SK-N-SH treated with all-trans-retinoic acid at 6 μM for 48 hours (cell line): ENCODE results near the gene ANKRD55.

Experiments
- ATAC-seq: fragments of 200-7000 bp; cut with Tn5 transposase; 3 replicates; pipeline ENCODE4 v1.9.1; 2020; ENCODE audit warnings: mild to moderate bottlenecking, moderate library complexity
- ARNTL ChIP-seq: fragments of 450-650 bp; formaldehyde crosslinking; IDR thresholded peaks from 2 replicates; pipeline ENCODE4 v1.5.0; 2020; ENCODE audit warnings: low read depth, mild to moderate bottlenecking, moderate library complexity, borderline replicate concordance
- CSDC2 ChIP-seq: fragments of 250-450 bp; sonication (Bioruptor Pico); IDR thresholded peaks from 2 replicates; pipeline ENCODE4 v1.5.0; 2020; ENCODE audit warnings: mild to moderate bottlenecking, moderate library complexity
- ESRRG ChIP-seq: fragments of 250-450 bp; sonication (Bioruptor Pico); IDR thresholded peaks from 2 replicates; pipeline ENCODE4 v1.6.1; 2021; ENCODE audit warnings: mild to moderate bottlenecking
- GLIS3 ChIP-seq: fragments of 250-450 bp; sonication (Bioruptor Pico); IDR thresholded peaks from 2 replicates; pipeline ENCODE4 v1.5.0; 2020; ENCODE audit warnings: mild to moderate bottlenecking, moderate library complexity
- ISL1 ChIP-seq: fragments of 250-450 bp; sonication (Bioruptor Pico); IDR thresholded peaks from 2 replicates; pipeline ENCODE4 v2.1.2; 2022; ENCODE audit warnings: mild to moderate bottlenecking, moderate library complexity
- OSR1 ChIP-seq: fragments of 250-450 bp; sonication (Bioruptor Pico); IDR thresholded peaks from 2 replicates; pipeline ENCODE4 v1.8.0; 2022; ENCODE audit warnings: moderate library complexity, mild to moderate bottlenecking, inconsistent platforms
- PPARA ChIP-seq: fragments of 250-450 bp; sonication (Bioruptor Pico); IDR thresholded peaks from 2 replicates; pipeline ENCODE4 v1.5.0; 2020; ENCODE audit warnings: mild to moderate bottlenecking, borderline replicate concordance
- RARB ChIP-seq: fragments of 250-450 bp; sonication (Bioruptor Pico); IDR thresholded peaks from 2 replicates; pipeline ENCODE4 v1.8.0; 2021; ENCODE audit warnings: mild to moderate bottlenecking, moderate library complexity
- SNAI2 ChIP-seq: fragments of 250-450 bp; sonication (Bioruptor Pico); IDR thresholded peaks from 2 replicates; pipeline ENCODE4 v1.5.0; 2020; ENCODE audit warnings: mild to moderate bottlenecking, moderate library complexity
- TCF4 ChIP-seq: fragments of 250-450 bp; sonication (Bioruptor Pico); IDR thresholded peaks from 2 replicates; pipeline ENCODE4 v1.8.0; 2021; ENCODE audit warnings: mild to moderate bottlenecking, moderate library complexity, borderline replicate concordance
- TOX ChIP-seq: fragments of 250-450 bp; sonication (Bioruptor Pico); IDR thresholded peaks from 2 replicates; pipeline ENCODE4 v1.8.0; 2021; ENCODE audit warnings: mild to moderate bottlenecking, moderate library complexity, borderline replicate concordance
- ZC3H10 ChIP-seq: fragments of 250-450 bp; sonication (Bioruptor Pico); IDR thresholded peaks from 2 replicates; pipeline ENCODE4 v1.5.1; 2021; ENCODE audit warnings: mild to moderate bottlenecking, moderate library complexity
- ZFP3 ChIP-seq: fragments of 250-450 bp; sonication (Bioruptor Pico); IDR thresholded peaks from 2 replicates; pipeline ENCODE4 v1.5.0; 2020; ENCODE audit warnings: mild to moderate bottlenecking, moderate library complexity
- ZFP30 ChIP-seq: fragments of 450-650 bp; formaldehyde crosslinking; IDR thresholded peaks from 2 replicates; pipeline ENCODE4 v1.5.0; 2022; ENCODE audit warnings: mild to moderate bottlenecking, moderate library complexity
- ZNF565 ChIP-seq: fragments of 450-650 bp; formaldehyde crosslinking; conservative IDR thresholded peaks from 2 replicates; pipeline ENCODE4 v1.5.0; 2020; ENCODE audit warnings: low read depth, mild to moderate bottlenecking, moderate library complexity
- ZNF70 ChIP-seq: fragments of 450-650 bp; formaldehyde crosslinking; IDR thresholded peaks from 2 replicates; pipeline ENCODE4 v1.5.0; 2020; ENCODE audit warnings: mild to moderate bottlenecking, moderate library complexity
- TF ChIP-seq, protein P1 (sequence below): fragments of 250-450 bp; sonication (Bioruptor Pico); IDR thresholded peaks from 2 replicates; pipeline ENCODE4 v1.5.1; 2021; ENCODE audit warnings: mild to moderate bottlenecking, moderate library complexity
- TF ChIP-seq, protein P2 (sequence below): fragments of 250-450 bp; sonication (Bioruptor Pico); IDR thresholded peaks from 2 replicates; pipeline ENCODE4 v1.5.0; 2020; ENCODE audit warnings: mild to moderate bottlenecking, moderate library complexity
- TF ChIP-seq, protein P3 (sequence below): fragments of 250-450 bp; sonication (Bioruptor Pico); IDR thresholded peaks from 2 replicates; pipeline ENCODE4 v1.5.1; 2020; ENCODE audit warnings: low read depth, mild to moderate bottlenecking, moderate library complexity
- TF ChIP-seq, protein P4 (sequence below): fragments of 250-450 bp; sonication (Bioruptor Pico); IDR thresholded peaks from 2 replicates; pipeline ENCODE4 v1.8.0; 2020; ENCODE audit warnings: mild to moderate bottlenecking, moderate library complexity, borderline replicate concordance

The ANKRD55 gene

DNA sequence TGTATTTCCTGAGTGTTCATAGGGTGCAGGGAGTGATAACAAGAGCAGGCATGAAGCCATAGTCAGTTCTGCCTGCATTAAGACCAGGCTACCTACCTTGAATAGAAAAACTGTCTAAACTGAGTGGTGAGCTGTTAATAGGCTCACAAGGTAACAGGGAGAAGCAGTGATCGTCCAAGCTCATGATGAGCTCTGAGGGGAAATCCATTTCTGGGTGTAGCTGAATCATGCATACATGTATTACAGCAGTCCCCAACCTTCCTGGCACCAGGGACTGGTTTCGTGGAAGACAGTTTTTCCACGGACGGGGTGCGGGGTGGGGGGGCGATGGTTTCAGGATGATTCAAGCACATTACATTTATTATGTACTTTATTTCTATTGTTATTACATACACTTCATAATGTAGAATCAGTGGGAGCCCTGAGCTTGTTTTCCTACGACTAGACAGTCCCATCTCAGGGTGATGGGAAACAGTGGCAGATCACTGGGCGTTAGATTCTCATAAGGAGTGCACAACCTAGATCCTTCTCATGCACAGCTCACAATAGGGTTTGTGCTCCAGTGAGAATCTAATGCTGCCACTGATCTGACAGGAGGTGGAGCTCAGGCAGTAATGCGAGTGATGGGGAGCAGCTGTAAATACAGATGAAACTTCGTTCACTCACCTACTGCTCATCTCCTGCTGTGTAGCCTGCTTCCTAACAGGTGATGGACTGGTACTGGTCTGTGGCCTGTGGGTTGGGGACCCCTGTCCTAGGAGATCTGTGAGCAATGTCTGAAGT, 138.4 kb downstream of the ANKRD55 start:
- TF ChIP-seq GLIS3 (CRISPR knock-in tag) (no peak), ZC3H10 (CRISPR knock-in tag) (no peak), OSR1 (CRISPR knock-in tag) (no peak), ZNF70 (no peak), TOX (CRISPR knock-in tag) (no peak), RARB (CRISPR knock-in tag) (no peak)
- TF ChIP-seq, protein P1, sequence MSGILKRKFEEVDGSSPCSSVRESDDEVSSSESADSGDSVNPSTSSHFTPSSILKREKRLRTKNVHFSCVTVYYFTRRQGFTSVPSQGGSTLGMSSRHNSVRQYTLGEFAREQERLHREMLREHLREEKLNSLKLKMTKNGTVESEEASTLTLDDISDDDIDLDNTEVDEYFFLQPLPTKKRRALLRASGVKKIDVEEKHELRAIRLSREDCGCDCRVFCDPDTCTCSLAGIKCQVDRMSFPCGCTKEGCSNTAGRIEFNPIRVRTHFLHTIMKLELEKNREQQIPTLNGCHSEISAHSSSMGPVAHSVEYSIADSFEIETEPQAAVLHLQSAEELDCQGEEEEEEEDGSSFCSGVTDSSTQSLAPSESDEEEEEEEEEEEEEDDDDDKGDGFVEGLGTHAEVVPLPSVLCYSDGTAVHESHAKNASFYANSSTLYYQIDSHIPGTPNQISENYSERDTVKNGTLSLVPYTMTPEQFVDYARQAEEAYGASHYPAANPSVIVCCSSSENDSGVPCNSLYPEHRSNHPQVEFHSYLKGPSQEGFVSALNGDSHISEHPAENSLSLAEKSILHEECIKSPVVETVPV (CRISPR knock-in tag): no peak
- TF ChIP-seq, protein P2, sequence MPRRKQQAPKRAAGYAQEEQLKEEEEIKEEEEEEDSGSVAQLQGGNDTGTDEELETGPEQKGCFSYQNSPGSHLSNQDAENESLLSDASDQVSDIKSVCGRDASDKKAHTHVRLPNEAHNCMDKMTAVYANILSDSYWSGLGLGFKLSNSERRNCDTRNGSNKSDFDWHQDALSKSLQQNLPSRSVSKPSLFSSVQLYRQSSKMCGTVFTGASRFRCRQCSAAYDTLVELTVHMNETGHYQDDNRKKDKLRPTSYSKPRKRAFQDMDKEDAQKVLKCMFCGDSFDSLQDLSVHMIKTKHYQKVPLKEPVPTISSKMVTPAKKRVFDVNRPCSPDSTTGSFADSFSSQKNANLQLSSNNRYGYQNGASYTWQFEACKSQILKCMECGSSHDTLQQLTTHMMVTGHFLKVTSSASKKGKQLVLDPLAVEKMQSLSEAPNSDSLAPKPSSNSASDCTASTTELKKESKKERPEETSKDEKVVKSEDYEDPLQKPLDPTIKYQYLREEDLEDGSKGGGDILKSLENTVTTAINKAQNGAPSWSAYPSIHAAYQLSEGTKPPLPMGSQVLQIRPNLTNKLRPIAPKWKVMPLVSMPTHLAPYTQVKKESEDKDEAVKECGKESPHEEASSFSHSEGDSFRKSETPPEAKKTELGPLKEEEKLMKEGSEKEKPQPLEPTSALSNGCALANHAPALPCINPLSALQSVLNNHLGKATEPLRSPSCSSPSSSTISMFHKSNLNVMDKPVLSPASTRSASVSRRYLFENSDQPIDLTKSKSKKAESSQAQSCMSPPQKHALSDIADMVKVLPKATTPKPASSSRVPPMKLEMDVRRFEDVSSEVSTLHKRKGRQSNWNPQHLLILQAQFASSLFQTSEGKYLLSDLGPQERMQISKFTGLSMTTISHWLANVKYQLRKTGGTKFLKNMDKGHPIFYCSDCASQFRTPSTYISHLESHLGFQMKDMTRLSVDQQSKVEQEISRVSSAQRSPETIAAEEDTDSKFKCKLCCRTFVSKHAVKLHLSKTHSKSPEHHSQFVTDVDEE: no peak
- no peak for ATAC-seq

DNA sequence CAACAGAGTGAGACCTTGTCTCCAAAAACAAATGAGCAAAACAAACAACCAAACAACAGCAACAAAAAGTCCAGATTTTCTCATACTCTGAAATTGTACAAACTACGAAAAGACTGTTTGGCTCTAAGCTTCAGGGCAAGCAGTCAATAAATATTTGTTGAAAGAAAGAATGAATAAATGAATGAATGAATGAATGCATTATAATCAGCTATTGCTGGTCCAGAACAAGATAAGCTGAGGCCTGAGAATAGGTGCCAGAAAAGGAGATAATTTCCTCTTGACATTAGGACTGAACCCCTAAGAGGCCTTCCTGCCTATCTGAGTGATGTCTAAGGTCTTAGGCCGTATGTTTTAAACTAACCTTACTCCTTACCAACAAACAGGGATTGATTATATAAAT, 139.2 kb downstream of the ANKRD55 start:
- TF ChIP-seq ZFP30 (CRISPR knock-in tag): no peak
- no peak for TF ChIP-seq CSDC2 (CRISPR knock-in tag)
- no peak for TF ChIP-seq ZC3H10 (CRISPR knock-in tag)
- TF ChIP-seq ESRRG: no peak
- no peak for TF ChIP-seq SNAI2
- TF ChIP-seq, protein P1 (CRISPR knock-in tag): no peak
- TF ChIP-seq ZNF70: no peak
- no peak for TF ChIP-seq TCF4 (CRISPR knock-in tag)
- no peak for TF ChIP-seq GLIS3 (CRISPR knock-in tag)
- no peak for TF ChIP-seq OSR1 (CRISPR knock-in tag)
- TF ChIP-seq TOX (CRISPR knock-in tag): no peak
- TF ChIP-seq ISL1 (CRISPR knock-in tag): no peak
- no peak for TF ChIP-seq ZNF565 (CRISPR knock-in tag)
- no peak for TF ChIP-seq ZFP3 (CRISPR knock-in tag)
- no peak for TF ChIP-seq RARB (CRISPR knock-in tag)
- no peak for ATAC-seq

DNA sequence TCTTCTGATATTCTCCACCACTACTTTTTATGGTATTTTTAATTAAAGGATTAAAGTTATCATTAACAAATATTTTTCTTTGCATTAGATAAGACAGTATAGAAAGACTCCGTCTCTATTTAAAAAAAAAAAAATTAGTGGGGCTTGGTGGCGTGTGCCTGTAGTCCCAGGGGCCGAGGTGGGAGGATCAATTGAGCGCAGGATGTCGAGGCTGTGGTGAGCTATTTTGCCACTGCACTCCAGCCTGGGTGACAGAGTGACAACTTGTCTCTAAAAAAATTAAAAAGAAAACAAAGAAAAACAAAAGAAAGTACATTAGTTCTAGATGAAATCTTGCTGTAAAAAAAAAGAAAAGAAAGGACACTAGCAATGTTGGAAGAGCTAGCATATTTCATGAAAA, 141.0 kb downstream of the ANKRD55 start:
- ATAC-seq: no peak
- no peak for TF ChIP-seq ZFP30 (CRISPR knock-in tag)
- TF ChIP-seq, protein P3, sequence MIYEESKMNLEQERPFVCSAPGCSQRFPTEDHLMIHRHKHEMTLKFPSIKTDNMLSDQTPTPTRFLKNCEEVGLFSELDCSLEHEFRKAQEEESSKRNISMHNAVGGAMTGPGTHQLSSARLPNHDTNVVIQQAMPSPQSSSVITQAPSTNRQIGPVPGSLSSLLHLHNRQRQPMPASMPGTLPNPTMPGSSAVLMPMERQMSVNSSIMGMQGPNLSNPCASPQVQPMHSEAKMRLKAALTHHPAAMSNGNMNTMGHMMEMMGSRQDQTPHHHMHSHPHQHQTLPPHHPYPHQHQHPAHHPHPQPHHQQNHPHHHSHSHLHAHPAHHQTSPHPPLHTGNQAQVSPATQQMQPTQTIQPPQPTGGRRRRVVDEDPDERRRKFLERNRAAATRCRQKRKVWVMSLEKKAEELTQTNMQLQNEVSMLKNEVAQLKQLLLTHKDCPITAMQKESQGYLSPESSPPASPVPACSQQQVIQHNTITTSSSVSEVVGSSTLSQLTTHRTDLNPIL (CRISPR knock-in tag): no peak
- TF ChIP-seq PPARA (CRISPR knock-in tag): no peak
- no peak for TF ChIP-seq SNAI2
- TF ChIP-seq, protein P4, sequence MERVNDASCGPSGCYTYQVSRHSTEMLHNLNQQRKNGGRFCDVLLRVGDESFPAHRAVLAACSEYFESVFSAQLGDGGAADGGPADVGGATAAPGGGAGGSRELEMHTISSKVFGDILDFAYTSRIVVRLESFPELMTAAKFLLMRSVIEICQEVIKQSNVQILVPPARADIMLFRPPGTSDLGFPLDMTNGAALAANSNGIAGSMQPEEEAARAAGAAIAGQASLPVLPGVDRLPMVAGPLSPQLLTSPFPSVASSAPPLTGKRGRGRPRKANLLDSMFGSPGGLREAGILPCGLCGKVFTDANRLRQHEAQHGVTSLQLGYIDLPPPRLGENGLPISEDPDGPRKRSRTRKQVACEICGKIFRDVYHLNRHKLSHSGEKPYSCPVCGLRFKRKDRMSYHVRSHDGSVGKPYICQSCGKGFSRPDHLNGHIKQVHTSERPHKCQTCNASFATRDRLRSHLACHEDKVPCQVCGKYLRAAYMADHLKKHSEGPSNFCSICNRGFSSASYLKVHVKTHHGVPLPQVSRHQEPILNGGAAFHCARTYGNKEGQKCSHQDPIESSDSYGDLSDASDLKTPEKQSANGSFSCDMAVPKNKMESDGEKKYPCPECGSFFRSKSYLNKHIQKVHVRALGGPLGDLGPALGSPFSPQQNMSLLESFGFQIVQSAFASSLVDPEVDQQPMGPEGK (CRISPR knock-in tag): no peak
- TF ChIP-seq GLIS3 (CRISPR knock-in tag): no peak
- TF ChIP-seq, protein P1 (CRISPR knock-in tag): no peak
- TF ChIP-seq OSR1 (CRISPR knock-in tag): no peak
- TF ChIP-seq TOX (CRISPR knock-in tag): no peak
- no peak for TF ChIP-seq RARB (CRISPR knock-in tag)
- TF ChIP-seq CSDC2 (CRISPR knock-in tag): no peak
- TF ChIP-seq ISL1 (CRISPR knock-in tag): no peak
- TF ChIP-seq, protein P2: no peak
- TF ChIP-seq ZC3H10 (CRISPR knock-in tag): no peak
- no peak for TF ChIP-seq ZNF70
- TF ChIP-seq ARNTL (CRISPR knock-in tag): no peak
- TF ChIP-seq ZNF565 (CRISPR knock-in tag): no peak
- TF ChIP-seq TCF4 (CRISPR knock-in tag): no peak
